ENCODE measurements around the gene C22orf23. TPM values are rescaled to one million over a fixed set of nuclear protein-coding genes. Genes with fewer than 3 reads are reported as not detected.
"Not testable (repeated sequence)": the region's sequence is repeated elsewhere in the genome, so short reads cannot be mapped to it uniquely, and the experiment has no call there.

The C22orf23 gene
- polyA plus RNA-seq, 1 donor, result 11.1 TPM

DNA sequence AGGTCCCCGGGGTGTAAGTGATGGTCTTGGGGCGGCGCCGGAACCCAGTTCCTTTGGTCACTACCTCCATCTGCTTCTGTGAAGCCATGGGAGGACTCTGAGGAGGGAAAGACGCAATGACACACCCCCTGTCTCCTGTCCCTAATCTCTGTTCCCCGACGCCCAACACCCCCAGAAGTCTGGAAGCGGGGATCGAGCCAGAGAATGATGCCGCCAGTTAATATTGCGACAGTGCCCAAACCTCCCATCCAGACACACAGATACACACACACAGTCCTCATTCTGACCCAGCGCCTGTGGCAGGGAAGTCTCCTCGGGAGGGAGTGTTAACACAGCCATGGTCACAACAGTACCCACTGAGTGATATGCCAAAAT is 352 bp downstream of the C22orf23 start:
- no peak for DNase-seq

DNA sequence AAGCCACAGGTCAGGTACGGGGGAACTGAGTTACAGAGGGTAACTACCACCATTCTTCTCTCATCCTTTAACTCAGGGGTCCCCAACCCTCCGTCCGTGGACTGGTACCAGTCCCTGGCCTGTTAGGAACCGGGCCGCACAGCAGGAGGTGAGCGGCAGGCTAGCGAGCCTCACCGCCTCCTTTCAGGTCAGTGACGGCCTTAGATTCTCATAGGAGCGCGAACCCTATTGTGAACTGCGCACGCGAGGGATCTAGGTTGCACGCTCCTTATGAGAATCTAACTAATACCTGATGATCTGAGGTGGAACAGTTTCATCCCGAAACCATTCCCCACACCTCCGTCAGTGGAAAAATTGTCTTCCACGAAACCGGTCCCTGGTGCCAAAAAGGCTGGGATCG is 772 bp downstream of the C22orf23 start:
- DNase-seq, result not testable (repeated sequence)

DNA sequence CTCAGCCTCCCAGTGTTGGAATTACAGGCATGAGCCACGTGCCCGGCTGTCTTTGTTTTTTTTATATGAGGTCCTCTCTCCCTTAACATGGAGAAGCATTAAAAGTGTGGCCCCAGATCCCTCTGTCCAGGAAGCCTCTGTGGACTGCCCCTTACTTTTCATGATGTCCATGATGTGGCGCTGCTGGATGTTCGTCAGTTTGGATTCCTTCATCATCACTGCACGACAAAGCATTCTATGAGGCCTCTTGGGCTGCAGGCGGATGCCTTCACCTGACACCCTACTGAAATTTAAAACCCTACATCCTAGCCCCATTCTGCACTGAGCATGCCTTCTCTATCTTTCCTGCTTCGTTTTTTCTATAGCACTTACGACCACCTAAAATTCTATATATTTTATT is 2.1 kb downstream of the C22orf23 start:
- no peak for DNase-seq

DNA sequence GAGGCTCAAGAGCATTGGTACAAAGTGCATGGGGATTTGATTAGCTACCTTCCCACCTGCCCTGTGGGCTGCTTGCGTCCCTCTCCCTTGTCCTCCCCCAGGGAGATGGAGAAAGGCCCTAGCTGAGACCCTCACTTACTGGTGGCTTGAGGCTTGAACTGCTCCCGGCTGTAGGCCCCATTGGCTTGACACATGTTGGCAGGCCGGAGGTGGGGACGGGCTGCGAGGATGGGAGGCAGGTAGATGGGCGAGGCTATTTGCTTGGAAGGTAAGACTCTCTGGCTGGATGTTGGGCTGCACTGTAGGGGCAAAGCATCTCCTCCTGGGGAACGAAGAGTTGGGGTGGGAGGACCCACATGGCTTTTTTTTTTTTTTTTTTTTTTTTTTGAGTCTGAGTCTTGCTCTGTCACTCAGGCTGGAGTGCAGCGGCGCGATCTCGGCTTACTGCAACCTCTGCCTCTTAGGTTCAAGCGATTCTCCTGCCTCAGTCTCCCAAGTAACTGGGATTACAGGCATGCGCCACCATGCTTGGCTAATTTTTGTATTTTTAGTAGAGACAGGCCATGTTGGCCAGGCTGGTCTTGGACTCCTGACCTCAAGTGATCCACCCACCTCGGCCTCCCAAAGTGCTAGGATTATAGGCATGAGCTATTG is 6.1 kb downstream of the C22orf23 start:
- not testable (repeated sequence) for DNase-seq

DNA sequence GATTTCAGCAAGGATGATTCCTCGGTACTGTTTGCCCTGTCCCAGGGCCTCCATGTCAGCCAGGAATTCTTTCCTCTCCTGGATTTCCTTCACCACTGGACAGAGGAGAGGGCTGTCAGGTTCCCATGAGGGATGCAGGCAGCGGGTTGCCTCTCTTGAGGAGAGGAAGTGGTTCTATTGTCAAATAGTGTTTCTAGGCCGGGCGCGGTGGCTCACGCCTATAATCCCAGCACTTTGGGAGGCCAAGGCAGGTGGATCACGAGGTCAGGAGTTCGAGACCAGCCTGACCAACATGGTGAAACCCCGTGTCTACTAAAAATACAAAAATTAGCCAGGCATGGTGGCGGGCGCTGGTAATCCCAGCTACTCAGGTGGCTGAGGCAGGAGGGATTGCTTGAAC is 9.0 kb downstream of the C22orf23 start:
- DNase-seq, result not testable (repeated sequence)

DNA sequence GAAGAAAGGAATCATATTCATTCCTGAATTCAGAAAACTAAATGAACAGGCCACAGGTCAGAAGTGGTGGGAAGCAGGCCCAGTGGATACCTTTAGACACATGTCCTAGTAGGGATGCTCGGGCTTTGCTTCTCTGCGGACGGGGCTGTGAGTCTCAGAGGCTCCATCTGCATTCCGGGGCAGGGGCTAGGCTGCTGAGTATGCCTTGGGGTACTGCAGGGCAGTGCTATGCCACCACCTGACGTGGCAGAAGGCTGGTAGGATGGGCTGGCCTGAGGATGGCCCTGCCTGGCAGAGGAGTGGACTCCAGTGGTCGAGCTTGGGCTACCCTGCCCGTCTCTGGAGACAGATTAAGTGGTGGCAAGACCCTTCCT is 9.6 kb downstream of the C22orf23 start:
- no peak for DNase-seq

DNA sequence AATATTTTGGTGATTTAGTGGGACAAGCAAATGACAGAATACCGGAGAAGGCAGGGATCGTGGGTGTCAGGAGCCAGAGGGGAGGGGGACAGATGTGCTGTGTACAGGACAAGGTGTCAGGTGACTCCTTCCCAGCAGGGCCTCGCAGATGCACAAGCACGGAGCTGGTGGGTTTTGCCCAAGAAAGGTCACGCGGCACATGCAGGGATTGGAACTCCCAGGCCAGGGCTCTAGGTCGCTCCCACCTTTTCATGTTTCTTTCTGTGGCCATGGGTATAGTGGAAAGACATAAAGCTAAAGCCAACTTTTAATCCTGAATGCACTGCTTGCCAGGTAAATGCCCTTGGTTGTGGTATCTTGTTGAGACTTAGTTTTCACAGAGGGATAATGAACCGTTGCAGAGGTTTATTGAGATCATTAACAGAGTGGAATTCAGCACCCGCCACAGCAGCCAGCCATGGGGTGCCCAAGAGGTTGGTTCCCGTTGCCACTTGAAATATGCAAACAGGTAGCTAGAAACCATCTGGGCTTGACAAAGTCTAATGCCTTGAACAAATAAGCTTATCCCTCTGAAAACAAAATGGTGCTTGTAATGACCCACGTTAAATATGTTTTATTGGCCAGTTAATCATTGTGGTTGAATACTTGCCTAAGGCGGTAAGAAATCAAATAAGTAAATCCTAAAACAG is 10.1 kb downstream of the C22orf23 start:
- no peak for DNase-seq

DNA sequence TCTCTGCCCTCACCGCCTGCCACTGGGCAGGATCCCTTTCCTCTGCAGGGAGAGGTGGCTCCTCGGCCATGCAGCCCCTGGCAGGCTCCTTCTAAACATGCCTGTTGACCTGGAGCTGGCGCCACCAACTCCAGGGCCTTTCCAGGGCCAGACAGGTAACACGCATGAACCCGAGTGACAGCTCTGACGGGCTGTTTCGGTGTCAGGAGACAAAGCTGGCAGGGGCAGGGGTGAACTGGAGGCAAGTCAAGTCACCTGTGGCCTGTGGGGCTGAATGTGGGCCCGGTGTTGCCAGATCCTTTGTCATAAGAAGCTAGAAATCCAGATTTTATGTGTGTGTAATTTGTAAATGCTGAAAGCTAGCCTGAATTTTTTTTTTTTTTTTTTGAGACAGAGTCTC is 11.3 kb downstream of the C22orf23 start:
- DNase-seq, result no peak

DNA sequence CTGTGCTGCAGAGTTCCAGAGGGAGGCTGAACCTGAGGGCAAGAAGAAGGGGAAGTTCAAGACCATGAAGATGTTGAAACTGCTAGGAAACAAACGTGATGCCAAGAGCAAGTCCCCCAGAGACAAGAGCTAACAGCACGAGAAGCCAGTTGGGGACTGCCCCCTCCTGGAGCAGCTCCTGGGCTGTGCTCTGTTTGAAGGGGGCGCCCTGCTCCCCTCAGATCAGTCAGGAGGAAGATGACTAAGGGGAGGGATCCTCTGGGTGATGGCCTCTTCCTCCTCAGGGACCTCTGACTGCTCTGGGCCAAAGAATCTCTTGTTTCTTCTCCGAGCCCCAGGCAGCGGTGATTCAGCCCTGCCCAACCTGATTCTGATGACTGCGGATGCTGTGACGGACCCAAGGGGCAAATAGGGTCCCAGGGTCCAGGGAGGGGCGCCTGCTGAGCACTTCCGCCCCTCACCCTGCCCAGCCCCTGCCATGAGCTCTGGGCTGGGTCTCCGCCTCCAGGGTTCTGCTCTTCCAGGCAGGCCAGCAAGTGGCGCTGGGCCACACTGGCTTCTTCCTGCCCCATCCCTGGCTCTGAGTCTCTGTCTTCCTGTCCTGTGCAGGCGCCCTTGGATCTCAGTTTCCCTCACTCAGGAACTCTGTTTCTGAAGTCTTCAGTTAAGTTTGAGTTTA is 12.6 kb downstream of the C22orf23 start:
- DNase-seq, result no peak

DNA sequence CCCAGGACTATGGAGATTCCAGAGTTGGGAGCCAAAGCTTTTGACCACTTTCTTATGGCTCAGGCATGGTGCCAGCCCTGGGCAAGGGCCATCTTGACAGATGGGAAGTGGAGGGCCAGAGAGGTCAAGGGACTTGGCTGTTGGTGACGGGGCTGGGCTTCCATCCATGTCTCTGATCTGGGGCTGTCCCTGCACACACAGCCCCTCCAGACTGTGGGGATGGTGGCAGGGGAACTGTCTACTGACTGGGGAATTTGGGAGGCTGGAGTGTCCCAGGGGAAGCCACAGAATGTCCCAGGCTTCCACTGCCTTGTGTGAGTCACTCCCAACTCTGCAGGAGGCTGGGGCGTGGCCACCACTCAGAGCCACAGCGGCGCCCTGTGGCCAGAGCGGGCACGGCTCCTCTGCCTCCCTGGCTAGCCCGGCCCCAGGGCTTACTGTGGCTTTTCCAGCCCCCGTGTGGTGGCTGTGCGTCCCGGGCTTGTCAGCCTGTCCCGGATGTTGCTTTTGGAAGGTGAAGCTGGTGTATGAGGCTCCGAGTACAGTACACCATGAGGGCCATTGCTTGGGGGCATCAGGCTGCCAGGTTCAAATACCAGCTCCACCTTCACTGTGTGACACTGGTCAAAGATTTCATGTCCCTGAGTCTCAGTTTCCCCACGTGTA is 19.6 kb downstream of the C22orf23 start:
- peak; percentile 71 for DNase-seq

DNA sequence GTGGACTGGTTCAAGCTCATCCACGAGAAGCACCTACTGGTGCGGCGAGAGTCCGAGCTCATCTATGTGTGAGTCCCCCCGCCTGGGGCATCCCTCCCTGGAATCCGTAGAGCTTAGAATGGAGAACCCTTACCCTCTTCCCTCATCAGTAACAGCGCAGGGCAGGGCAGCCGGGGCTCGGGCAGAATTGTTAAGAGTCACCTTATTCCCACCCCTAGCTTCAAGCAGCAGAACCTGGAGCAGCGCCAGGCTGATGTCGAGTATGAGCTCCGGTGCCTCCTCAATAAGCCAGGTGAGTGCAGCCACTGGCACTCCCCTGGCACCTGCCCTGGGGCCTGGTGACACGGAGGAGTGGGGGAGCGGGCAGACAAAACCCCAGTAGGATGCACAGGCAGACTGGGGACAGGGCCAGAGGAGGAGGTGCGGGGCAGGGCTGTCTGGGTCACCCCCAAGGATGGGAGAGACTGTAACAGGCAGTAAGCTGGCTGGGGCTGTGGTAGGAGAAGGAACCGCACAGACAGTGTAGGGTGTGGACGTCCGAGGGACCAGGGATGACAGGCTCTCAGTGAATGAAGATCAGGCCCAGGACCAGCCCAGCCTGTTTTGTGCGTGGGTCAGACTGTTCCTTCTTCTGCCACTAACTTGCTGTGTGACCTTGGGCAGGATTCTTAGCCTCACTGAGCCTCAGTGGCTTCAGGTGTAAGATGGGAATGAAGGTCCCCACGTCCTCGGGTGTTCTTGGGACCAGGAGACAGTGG is 20.4 kb downstream of the C22orf23 start:
- no peak for DNase-seq

DNA sequence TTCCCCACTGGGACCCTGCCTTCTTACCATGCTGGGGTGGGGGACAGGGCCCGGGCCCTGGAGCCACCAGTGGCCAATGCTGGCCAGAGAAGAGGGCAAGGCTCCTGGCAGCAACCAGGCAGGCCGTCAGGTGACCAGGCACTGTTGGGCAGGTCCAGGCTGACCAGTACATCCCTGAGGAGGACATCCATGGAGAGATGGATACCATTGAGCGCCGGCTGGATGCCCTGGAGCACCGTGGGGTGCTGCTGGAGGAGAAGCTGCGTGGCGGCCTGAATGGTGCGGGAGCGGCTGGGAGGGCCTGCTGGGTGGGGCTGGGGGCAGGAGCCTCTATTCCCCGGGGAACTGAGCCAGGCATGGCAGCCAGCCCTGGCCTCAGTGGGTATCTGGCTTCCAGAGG is 21.0 kb downstream of the C22orf23 start:
- no peak for DNase-seq

DNA sequence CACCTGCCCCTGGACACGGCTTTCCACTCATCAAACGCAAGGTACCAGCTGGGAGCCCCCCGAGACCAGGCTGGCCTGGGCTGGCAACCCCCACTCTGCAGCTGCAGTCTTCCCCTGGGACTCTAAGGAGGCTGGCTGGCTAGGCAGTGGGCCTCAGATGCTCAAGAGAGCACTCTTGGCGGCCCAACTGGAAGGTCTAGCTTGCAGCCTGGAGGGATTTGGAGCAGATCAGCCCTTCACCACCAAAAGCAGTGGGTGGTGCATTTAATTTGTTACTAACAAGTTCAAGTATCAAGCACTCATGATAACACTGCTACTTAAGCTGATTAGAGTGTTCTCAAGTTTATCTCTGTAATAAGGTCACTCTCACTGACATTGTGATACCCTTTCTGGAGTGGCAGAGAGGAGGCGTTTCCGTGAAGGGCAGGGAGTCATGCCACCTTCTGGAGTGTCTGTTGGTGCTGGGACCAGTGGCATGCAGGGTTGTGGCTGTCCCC is 21.5 kb downstream of the C22orf23 start:
- DNase-seq, result no peak

DNA sequence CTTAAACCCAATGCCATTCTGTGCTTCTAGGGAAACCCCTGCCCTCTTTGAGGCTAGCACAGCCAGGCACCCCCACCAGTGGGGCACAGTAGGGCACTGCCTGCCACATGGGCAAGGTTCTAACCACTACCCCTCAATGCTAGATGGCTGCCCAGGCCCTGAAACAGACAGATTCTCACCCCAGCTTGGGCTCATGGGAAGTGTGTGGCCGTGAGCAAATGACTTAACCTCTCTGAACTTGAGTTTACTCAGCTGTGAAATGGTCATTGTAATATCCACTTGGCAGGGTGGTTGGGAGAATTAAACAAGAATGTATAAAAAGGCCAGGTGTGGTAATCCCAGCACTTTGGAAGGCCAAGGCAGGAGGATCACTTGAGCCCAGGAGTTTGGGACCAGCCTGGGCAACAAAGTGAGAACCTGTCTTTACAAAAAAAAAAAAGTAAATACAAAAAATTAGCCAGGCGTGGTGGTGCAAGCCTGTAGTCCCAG is 22.4 kb downstream of the C22orf23 start:
- DNase-seq, result no peak

DNA sequence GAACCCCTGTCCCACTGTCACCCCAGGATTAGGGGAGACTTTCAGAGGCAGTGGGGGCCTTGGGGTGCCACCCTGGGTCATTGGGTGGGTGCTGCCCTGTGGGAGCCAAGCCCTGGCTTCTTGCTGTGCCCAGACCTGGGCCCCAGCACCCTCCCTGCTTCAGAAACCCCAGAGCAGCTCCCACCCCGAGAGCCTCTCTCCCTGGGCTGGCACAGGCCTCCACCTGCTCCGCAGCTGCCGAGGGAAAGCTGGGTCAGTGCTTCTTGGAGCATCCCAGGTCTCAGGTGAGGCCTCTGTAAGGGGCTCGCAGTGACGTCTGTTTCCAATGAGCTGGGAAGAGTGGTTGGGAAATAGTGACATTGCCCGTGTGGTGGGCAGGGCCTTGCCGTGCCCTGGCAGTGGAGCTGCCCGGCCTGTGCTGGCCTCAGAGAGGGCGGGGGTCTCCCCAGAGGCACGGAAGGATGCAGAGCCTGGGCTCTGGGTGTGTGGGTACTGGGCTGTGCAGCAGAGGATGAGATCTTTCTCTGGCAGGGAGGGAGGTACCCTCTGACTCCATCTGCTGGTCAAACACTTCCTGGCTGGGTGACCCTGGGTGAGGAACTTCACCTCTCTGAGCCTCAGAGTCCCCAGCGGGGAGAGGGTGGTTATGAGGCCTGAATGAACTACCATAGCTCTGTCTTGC is 23.0 kb downstream of the C22orf23 start:
- DNase-seq, result no peak

DNA sequence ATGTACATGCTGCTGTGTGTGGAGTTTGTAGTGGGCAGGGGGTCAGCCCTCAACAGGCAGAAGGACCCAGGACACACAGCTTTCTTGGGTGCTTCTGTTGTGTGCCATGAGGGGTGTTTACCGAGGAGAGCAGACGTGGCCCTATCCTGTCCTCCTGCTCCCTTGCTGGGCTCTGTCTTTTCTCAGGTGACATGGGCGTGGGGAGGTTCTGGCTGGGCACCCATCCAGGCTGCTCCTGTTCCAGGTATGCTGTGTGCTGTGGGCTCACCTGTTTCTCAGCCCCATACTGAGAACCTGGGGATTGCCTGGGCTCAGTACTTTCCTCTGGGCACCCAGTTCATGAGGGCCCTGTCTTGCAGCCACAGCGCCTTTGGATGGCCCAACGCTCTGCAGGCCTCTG is 24.0 kb downstream of the C22orf23 start:
- DNase-seq, result no peak

DNA sequence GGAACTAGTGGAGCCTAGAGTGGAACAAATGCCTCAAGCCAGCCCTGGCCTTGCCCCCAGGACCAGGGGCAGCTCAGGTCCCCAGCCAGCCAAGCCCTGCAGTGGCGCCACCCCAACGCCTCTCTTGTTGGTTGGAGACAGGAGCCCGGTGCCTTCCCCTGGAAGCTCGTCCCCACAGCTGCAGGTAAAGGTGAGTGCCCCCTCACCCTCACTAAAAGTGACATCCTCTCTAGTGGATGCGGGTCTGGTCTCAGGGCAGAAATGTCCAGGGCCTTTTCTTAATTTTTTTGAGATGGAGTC is 25.8 kb downstream of the C22orf23 start:
- no peak for DNase-seq

DNA sequence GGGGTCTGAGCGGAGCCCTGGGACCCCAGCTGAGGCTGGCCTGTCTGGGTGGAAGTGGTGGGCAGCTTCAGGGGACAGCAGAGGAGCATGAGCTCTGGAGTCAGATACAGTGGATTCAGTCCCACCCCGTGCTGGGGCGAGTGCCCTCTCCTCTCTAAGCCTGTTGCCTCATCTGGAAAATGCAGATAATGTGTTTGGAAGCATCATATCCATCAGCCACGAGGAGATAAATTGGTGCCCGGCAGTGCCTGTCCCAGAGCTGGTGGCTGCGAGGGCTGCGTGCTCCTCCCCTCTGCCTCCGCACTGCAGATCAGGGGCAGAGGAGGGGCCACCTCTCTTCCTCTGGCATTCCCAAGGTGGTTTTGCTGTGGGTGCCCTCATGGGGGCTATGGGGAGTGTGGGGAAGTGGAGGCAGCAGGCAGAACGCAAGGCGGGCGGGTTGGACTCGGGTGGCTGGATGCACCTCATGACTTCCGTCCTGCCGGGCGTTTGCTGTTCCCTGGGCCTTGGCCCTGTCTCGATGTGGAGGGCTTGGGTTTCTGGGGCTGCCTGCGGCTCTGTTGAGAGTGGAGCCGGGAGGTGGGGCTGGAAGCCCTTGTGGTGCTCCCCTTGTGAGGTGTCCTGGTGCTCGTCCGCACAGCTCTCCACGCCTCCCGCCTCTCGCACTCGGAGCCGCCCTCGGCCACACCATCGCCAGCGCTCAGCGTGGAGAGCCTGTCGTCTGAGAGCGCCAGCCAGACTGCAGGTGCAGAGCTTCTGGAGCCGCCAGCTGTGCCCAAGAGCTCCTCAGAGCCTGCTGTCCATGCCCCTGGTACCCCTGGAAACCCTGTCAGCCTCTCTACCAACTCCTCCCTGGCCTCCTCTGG is 26.4 kb downstream of the C22orf23 start:
- no peak for DNase-seq

DNA sequence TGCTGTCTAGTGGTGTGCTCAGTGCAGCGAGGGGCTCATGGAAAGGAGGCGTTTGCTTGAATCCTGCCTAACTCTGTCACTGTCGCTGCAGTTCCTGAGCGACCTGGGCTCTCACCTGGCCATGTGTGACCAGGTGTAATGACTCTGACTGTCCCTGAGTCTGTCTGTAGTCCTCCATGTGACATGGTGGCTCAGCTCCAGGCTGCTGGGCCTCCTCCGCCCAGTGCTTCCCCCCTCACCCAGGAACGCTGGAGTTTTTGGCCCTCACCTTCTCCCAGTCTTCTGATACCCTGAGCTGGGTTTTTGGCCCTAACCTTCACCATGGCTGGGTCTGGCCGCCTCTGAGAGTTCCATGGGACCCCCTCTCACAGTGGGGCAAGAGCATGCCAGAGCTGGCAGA is 27.0 kb downstream of the C22orf23 start:
- no peak for DNase-seq

DNA sequence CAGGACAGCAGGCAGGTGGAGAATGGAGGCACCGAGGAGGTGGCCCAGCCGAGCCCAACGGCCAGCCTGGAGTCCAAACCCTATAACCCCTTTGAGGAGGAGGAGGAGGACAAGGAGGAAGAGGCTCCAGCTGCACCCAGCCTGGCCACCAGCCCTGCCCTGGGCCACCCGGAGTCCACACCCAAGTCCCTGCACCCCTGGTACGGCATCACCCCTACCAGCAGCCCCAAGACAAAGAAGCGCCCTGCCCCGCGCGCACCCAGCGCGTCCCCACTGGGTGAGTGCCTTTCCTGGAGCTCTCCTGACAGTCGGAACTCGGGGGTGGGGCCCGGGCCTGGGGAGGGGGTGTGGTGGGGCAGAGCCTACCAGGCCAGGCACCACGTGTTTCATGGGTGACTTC is 27.6 kb downstream of the C22orf23 start:
- no peak for DNase-seq

DNA sequence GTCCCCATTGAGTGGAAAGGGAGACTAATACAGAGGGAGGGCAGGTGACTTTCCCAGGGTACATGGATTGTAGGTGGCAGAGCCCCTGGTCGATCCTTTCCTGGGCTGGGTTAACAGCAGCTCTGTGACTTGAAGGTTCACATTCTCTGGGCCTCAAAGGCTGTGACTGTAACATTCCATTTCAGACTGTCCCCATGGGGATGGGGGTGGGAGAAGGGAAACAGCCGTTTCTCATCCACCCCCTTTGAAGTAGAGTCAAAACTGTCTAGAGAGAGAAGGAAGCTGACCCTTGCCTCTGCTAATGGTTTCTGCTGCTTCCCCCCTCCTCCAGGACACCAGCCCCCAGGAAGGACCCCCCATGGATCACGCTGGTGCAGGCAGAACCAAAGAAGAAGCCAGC is 28.1 kb downstream of the C22orf23 start:
- no peak for DNase-seq
